GM19372 (cell line): Measurements from ENCODE around the gene MYEF2.

Experiments used
- ATAC-seq: cut with Tn5 transposase; IDR thresholded peaks from one replicate; pipeline ENCODE4 v1.9.1; 2021; ENCODE audit warnings: mild to moderate bottlenecking, low read depth, moderate library complexity; ENCODE audit not compliant: unreplicated experiment

MYEF2 gene

DNA sequence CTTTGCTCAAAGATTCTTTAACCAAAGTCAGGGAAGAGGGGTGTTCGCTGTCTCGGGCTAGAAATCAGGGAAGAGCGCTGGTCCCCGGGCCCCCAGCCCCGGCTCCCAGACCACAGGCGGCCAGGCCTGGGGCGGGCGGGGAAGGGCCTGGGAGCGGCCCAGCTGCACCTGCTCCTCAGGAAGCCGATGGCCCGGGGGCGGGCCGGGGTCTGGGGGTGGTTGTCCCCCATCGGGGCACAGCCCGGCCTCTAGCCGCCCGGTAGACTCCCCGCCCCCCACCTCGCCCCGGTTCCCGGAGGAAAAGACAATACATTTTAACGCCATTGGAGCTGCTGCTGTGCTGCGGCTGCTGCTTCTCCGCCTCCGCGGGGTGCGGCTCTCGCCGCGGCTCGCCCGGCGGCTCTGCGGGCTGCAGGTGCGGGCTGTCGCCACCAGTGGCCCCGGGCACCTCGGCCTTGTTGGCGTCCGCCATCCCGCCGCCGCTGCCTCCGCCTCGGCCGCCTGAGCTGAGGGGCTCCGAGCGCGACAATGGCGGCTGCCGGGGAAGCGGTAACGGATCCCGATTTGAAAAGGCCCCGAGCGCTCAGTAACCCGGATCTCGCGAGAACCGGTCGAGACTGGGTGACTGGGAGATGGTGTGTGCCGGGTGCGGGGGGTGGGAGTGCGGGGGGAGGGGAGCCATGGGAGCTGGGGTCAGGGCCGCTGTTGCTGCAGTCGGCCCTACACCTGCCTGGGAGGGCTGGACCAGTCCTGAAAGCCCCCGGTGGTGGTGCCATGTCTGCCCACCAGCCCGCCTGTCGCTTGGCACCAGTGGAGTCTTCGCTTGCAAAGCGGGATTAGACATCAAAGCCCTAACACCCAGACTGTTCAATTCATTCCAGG lies at the start of gene MYEF2:
Gene MYEF2, minus strand, starts transcription at position 530 of the 882 bp plus-strand sequence. Its CDS starts 58 bp downstream, at position 472.
- ATAC-seq = peak; percentile 66

- no peak for ATAC-seq
Observed at GRCh38 chr15:48225771-48226170, 47.7 kb upstream of the MYEF2 start.

DNA sequence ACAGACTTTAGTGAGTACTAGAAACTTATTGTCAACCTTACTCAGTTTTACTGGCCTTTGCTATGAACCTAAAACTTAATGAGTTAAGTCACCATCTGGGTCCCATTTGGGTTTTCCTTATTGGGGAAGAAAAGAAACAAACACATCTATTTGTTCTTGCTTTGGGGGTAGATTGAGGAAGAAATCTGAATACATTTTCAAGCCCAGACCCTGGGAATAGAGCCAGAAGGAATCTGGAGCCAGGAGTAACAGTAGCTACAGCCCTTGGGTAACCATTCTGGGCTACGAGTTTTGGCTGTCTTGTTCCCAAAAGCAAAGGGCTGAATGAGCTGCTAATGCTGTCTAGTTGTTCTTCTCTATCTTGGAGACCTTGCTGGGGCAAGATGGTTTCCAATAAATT lies 44.5 kb upstream of the MYEF2 start:
- no peak for ATAC-seq

GRCh38 chr15:48221885-48222284 lies 43.8 kb upstream of the MYEF2 start:
- no peak for ATAC-seq

DNA sequence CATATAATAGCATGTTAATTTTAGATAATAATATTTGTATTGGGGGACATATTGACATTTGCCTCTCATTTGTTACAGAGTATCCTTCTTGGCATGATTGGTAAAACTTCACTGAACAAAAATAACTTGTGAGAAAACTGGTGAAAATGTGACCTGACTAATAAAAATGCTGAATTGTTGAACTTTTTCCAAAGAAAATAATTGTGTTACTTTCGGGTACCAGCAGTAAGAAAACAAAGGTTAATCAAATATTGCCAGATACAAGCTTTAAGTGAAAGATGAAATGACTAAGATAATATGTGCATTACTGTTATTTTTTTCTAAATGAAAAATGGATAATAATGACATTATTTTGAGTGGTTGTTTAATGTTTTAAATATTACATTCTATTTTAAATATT lies 43.2 kb upstream of the MYEF2 start:
- no peak for ATAC-seq

DNA sequence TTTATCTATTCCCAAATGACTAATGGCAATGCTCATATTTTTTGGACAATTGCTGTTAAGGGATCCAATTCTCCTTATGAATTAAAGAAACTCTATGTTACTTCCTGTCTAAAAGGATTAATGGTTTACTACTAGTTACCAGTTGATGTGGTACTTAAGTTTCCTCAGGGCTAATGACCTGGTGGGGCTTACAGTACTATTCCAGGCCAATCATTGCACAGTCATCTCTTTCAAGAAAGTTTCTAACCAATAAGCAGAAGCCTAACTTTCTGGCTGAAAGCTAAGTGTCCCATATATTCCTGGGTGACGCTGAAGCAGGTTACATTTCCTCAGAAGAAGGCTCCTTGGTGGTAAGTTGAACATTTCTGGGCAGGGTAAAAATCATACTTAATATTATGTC lies 27.9 kb upstream of the MYEF2 start, which contains the start of gene SLC12A1:
Gene SLC12A1, plus strand, starts transcription at position 322 of the 400 bp plus-strand sequence. CDS start 1,418 bp downstream, outside the sequence.
- ATAC-seq = no peak

- ATAC-seq = no peak
Observed at GRCh38 chr15:48202068-48202467, 24.0 kb upstream of the MYEF2 start.

DNA sequence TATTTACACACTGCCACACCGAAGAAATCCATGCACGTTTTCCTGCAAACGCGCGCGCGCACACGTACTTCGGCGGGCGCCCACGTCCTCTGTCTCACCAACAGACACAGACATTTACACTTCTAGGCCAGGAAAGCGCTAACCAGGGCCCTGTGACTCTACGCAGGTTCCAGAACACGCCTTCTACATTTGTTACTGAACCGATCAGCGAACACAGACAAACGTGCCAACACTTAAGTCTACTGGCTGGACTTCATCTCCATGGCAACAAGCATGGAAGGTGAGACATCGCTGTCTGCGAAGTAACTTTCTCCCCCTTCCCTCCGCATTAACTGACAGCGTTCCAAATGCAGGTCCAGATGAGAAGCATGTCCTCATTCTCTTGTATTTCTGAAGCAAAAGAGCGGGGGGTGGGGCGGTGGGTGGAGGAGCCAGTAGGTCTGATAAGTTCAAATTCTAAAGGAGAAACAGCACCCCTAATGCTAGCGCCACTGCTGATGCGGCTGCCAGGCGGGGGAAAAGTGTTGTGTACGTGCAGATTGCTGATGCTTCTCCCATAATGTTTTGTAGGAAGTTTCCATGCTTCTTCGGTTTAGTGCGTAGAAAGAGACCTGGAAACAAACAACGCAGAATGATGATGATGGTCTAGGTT lies 13.6 kb upstream of the MYEF2 start, which contains the start of gene CTXN2:
Gene CTXN2, plus strand, starts transcription at position 92 of the 652 bp plus-strand sequence. CDS start 9,636 bp downstream, outside the sequence.
- ATAC-seq = no peak

GRCh38 chr15:48190932-48191573 lies 13.0 kb upstream of the MYEF2 start:
- ATAC-seq = no peak

GRCh38 chr15:48186271-48186670 lies 8.2 kb upstream of the MYEF2 start:
- no peak for ATAC-seq

DNA sequence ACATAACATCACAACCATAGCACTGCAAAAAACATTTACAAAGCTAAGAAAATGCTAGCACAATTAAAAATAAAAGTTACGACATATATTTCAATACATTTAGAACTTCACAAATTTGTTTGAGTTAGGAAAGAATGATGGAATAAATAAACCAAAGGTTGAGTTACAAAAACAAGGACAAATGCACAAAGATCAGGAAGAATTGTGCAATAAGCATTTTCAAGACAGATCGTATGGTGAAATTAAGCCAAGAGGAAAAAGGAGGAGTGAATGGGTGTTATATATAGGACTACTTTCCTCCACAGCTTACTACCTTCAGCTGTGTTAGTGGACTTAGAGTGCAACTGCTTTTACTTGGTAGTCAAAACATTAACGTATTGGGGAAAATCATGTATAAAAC lies 7.4 kb upstream of the MYEF2 start:
- ATAC-seq = no peak

GRCh38 chr15:48182749-48183148 lies 4.7 kb upstream of the MYEF2 start:
- no peak for ATAC-seq

GRCh38 chr15:48178648-48178931 lies 495 bp upstream of the MYEF2 start:
- ATAC-seq = no peak

GRCh38 chr15:48177383-48177765 lies 721 bp downstream of the MYEF2 start:
- peak; percentile 50 for ATAC-seq

- no peak for ATAC-seq
Observed at GRCh38 chr15:48176957-48177356, 1.1 kb downstream of the MYEF2 start.

GRCh38 chr15:48176112-48176511 lies 2.0 kb downstream of the MYEF2 start:
- ATAC-seq = no peak

- no peak for ATAC-seq
Observed at GRCh38 chr15:48175126-48175525, 3.0 kb downstream of the MYEF2 start.

DNA sequence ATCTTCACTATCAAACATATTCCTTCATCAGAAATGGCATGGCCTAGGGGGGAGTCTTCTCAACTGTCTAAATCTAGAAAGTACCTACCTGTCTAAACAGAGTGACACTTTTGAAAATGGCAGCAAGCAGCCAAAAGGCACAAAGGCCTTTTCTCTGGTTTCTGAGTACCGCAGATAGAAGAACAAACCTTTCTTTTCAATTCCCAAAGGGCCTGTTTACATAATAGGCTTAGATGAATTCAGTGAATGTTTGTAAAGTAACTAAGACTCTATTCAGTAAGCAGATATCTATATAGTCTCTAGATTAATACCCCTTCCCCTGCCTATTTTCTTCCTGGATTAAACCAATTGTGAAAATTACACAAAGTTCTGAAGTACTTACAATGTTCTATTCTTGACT lies 7.1 kb downstream of the MYEF2 start:
- ATAC-seq = no peak

GRCh38 chr15:48168616-48169015 lies 9.5 kb downstream of the MYEF2 start:
- no peak for ATAC-seq

- ATAC-seq = no peak
Observed at GRCh38 chr15:48153526-48153925, 24.6 kb downstream of the MYEF2 start.

DNA sequence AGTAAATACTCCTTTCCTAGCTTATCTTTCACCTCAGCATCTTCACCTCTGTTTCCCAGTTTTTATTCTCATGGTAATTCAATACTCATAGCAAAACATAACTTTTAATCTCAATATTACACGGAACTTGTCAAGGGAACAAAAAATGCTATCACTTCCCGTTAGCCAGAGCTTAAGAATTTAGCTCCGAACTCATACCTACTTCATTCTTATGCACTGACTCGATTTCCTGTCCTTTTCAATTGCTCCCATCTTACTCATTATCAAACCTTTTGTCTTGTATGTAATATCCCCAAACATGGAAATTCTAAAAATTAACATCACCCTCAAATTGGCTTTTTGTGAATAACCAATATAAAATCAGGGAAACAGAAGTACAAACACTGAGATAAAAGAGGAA lies 28.2 kb downstream of the MYEF2 start:
- ATAC-seq = no peak
